ENCODE measurements around the gene NR4A1. TPM values are rescaled to one million over a fixed set of nuclear protein-coding genes. Genes with fewer than 3 reads are reported as not detected.

NR4A1 gene
- 3.4 and 6.1 TPM in 2 replicates for polyA plus RNA-seq
- polyA minus RNA-seq, result 5.0 and 7.3 TPM in 2 replicates

DNA sequence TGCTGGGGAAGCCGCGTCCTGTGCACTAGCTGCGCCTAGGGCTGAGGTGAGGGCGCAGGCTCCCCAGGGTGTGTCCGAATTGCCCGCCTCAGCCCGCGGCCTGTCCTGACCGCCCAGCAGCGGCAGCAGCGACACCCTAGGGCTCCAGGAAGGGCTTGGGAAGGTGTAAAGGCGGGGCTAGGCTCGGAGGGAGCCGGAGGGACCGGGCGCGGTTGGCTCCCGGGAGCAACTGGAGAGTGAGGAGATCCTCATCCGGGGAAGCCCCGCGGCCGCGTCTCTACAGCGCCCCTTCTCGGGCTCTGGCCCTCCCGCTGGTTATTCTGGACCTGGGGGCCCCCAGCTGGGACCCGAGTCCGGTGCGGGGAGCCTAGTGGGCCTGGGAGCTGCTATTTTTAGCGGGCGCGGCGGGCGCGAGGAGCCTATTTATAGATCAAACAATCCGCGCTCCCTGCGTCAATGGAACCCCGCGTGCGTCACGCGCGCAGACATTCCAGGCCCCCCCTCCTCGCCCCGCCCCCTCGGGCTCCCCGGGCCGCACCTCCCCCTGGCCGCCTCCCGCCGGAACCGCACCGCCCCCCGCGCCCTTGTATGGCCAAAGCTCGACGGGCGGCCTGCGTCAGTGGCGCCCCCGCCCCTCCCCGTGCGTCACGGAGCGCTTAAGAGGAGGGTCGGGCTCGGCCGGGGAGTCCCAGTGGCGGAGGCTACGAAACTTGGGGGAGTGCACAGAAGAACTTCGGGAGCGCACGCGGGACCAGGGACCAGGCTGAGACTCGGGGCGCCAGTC, at the start of gene NR4A1:
Gene NR4A1 (plus strand): TSS at position 685 of the 784 bp plus-strand sequence. CDS start 2,887 bp downstream, outside the sequence.
- peak within 1 kb of the TSS; percentile 88 for H3K4me3 ChIP-seq (ENCODE audit: low read length)
- H3K79me2 ChIP-seq (replicated peaks; ENCODE audit: insufficient read depth, low read length), result no peaks in the 10 kb centered on the region
- H3K27ac ChIP-seq (ENCODE audit: low read length), result peak within 1 kb of the TSS; percentile 67
- H3K9me3 ChIP-seq (ENCODE audit: low read length), result no peaks in the 10 kb centered on the region
- no peaks in the 10 kb centered on the region for H3K36me3 ChIP-seq (ENCODE audit: insufficient read depth, low read length)
- H3F3A ChIP-seq (ENCODE audit: insufficient read depth, low read length, poor library complexity, severe bottlenecking), result no peaks in the 10 kb centered on the region
- H4K20me1 ChIP-seq (ENCODE audit: insufficient read depth), result no peaks in the 10 kb centered on the region
- H3K9ac ChIP-seq (ENCODE audit: low read length), result peak within 1 kb of the TSS; percentile 90
- peak within 1 kb of the TSS; percentile 94 for H3K4me2 ChIP-seq (ENCODE audit: low read length)
- no peaks in the 10 kb centered on the region for H3K27me3 ChIP-seq (ENCODE audit: insufficient read depth, low read depth, low read length)
- H2AFZ ChIP-seq (ENCODE audit: low read depth, low read length), result peak within 1 kb of the TSS; percentile 85
- no peaks in the 10 kb centered on the region for H3K9me2 ChIP-seq (ENCODE audit: insufficient read depth, low read length)
- TF ChIP-seq, protein P1, sequence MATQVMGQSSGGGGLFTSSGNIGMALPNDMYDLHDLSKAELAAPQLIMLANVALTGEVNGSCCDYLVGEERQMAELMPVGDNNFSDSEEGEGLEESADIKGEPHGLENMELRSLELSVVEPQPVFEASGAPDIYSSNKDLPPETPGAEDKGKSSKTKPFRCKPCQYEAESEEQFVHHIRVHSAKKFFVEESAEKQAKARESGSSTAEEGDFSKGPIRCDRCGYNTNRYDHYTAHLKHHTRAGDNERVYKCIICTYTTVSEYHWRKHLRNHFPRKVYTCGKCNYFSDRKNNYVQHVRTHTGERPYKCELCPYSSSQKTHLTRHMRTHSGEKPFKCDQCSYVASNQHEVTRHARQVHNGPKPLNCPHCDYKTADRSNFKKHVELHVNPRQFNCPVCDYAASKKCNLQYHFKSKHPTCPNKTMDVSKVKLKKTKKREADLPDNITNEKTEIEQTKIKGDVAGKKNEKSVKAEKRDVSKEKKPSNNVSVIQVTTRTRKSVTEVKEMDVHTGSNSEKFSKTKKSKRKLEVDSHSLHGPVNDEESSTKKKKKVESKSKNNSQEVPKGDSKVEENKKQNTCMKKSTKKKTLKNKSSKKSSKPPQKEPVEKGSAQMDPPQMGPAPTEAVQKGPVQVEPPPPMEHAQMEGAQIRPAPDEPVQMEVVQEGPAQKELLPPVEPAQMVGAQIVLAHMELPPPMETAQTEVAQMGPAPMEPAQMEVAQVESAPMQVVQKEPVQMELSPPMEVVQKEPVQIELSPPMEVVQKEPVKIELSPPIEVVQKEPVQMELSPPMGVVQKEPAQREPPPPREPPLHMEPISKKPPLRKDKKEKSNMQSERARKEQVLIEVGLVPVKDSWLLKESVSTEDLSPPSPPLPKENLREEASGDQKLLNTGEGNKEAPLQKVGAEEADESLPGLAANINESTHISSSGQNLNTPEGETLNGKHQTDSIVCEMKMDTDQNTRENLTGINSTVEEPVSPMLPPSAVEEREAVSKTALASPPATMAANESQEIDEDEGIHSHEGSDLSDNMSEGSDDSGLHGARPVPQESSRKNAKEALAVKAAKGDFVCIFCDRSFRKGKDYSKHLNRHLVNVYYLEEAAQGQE (IDR thresholded peaks at IDR 0.05; ENCODE audit: borderline replicate concordance), result no peak
- TF ChIP-seq EP300 (conservative IDR thresholded peaks at IDR 0.05; ENCODE audit: poor library complexity, severe bottlenecking) (peak; percentile 43), TAF1 (IDR thresholded peaks at IDR 0.05; ENCODE audit: low read depth) (no peak), MXI1 (conservative IDR thresholded peaks at IDR 0.05; ENCODE audit: poor library complexity, severe bottlenecking) (no peak), EZH2 (IDR thresholded peaks at IDR 0.05; ENCODE audit: borderline replicate concordance, insufficient read depth, low read length, poor library complexity, severe bottlenecking) (no peak), POLR2AphosphoS5 (IDR thresholded peaks at IDR 0.05) (peak; percentile 74), RAD21 (conservative IDR thresholded peaks at IDR 0.05) (no peak)
- TF ChIP-seq, protein P2, sequence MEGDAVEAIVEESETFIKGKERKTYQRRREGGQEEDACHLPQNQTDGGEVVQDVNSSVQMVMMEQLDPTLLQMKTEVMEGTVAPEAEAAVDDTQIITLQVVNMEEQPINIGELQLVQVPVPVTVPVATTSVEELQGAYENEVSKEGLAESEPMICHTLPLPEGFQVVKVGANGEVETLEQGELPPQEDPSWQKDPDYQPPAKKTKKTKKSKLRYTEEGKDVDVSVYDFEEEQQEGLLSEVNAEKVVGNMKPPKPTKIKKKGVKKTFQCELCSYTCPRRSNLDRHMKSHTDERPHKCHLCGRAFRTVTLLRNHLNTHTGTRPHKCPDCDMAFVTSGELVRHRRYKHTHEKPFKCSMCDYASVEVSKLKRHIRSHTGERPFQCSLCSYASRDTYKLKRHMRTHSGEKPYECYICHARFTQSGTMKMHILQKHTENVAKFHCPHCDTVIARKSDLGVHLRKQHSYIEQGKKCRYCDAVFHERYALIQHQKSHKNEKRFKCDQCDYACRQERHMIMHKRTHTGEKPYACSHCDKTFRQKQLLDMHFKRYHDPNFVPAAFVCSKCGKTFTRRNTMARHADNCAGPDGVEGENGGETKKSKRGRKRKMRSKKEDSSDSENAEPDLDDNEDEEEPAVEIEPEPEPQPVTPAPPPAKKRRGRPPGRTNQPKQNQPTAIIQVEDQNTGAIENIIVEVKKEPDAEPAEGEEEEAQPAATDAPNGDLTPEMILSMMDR (IDR thresholded peaks at IDR 0.05; ENCODE audit: poor library complexity, severe bottlenecking), result peak; percentile 46

DNA sequence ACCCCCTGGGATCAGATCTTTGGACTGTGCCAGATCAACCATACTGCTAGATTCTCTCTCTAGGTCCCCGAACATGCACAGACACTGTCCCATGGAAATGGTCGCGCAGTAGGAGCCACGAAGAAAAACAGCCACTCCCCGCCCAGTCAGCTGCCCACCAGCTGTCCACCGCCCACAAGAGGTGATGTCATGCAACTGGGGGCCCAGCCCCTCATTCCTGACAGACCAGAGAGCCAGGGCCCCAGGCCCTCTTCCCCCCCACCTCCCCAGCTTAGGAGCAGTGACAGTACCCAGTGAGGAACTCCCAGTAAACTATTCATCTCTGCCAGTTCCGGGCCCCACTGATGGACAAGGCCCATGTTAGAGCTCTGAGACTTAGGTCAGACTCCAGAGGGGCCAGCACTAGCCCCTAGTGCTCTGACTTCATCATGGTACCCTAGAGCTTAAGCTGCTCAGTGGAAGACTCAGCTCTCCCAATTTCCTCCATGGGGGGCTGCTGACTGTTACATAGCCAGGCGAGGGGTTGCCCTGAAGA, 48.2 kb upstream of the NR4A1 start:
- H3K79me2 ChIP-seq (replicated peaks; ENCODE audit: insufficient read depth, low read length), result no peaks in the 10 kb centered on the region
- H3K27me3 ChIP-seq (ENCODE audit: insufficient read depth, low read depth, low read length), result peaks cover 27% of the 10 kb centered on the region
- no peaks in the 10 kb centered on the region for H4K20me1 ChIP-seq (ENCODE audit: insufficient read depth)
- no peak overlapping the region for H3K4me3 ChIP-seq (ENCODE audit: low read length)
- H3K27ac ChIP-seq (ENCODE audit: low read length), result no peak overlapping the region
- H3F3A ChIP-seq (ENCODE audit: insufficient read depth, low read length, poor library complexity, severe bottlenecking), result no peaks in the 10 kb centered on the region
- TF ChIP-seq EP300 (conservative IDR thresholded peaks at IDR 0.05; ENCODE audit: poor library complexity, severe bottlenecking) (no peak), RAD21 (conservative IDR thresholded peaks at IDR 0.05) (no peak), TAF1 (IDR thresholded peaks at IDR 0.05; ENCODE audit: low read depth) (no peak), POLR2AphosphoS5 (IDR thresholded peaks at IDR 0.05) (no peak), EZH2 (IDR thresholded peaks at IDR 0.05; ENCODE audit: borderline replicate concordance, insufficient read depth, low read length, poor library complexity, severe bottlenecking) (no peak), MXI1 (conservative IDR thresholded peaks at IDR 0.05; ENCODE audit: poor library complexity, severe bottlenecking) (no peak), SMC3 (conservative IDR thresholded peaks at IDR 0.05; ENCODE audit: poor library complexity) (no peak)
- TF ChIP-seq, protein P2 (IDR thresholded peaks at IDR 0.05; ENCODE audit: poor library complexity, severe bottlenecking), result no peak
- TF ChIP-seq, protein P1 (IDR thresholded peaks at IDR 0.05; ENCODE audit: borderline replicate concordance), result no peak
- H3K4me2 ChIP-seq (ENCODE audit: low read length), result no peak overlapping the region
- H3K36me3 ChIP-seq (ENCODE audit: insufficient read depth, low read length), result peaks cover 8% of the 10 kb centered on the region
- no peaks in the 10 kb centered on the region for H3K9me2 ChIP-seq (ENCODE audit: insufficient read depth, low read length)
- H3K9ac ChIP-seq (ENCODE audit: low read length), result no peak overlapping the region
- no peaks in the 10 kb centered on the region for H3K9me3 ChIP-seq (ENCODE audit: low read length)
- no peak overlapping the region for H2AFZ ChIP-seq (ENCODE audit: low read depth, low read length)

All from neural cell (in vitro differentiated cells).